GM18517 (cell line): ENCODE data around the gene C15orf61.
A peak's percentile ranks its signal among the peaks of the same experiment; 100 is the strongest.

Source experiments
- ATAC-seq: cut with Tn5 transposase; IDR thresholded peaks from one replicate; pipeline ENCODE4 v1.9.1; 2021; ENCODE audit warnings: mild to moderate bottlenecking, moderate library complexity; ENCODE audit not compliant: unreplicated experiment

Gene C15orf61

GRCh38 chr15:67521029-67521782, at the start of gene C15orf61:
Gene C15orf61 (plus strand): TSS chr15:67521131. CDS start chr15:67521249, 118 bp downstream.
- ATAC-seq = peak; percentile 69

- no peak for ATAC-seq
Observed at GRCh38 chr15:67472957-67473356, 48.0 kb upstream of the C15orf61 start.

- no peak for ATAC-seq
Observed at GRCh38 chr15:67474405-67475110, 46.4 kb upstream of the C15orf61 start.

GRCh38 chr15:67479781-67480505, 41.0 kb upstream of the C15orf61 start:
- ATAC-seq = no peak

GRCh38 chr15:67480741-67481140, 40.2 kb upstream of the C15orf61 start:
- no peak for ATAC-seq

GRCh38 chr15:67481680-67482079, 39.3 kb upstream of the C15orf61 start:
- no peak for ATAC-seq

- no peak for ATAC-seq
Observed at GRCh38 chr15:67495585-67495984, 25.3 kb upstream of the C15orf61 start.

- ATAC-seq = no peak
Observed at GRCh38 chr15:67501177-67501835, 19.6 kb upstream of the C15orf61 start.

- ATAC-seq = no peak
Observed at GRCh38 chr15:67501836-67502461, 19.0 kb upstream of the C15orf61 start.

- no peak for ATAC-seq
Observed at GRCh38 chr15:67504056-67504455, 16.9 kb upstream of the C15orf61 start.

- no peak for ATAC-seq
Observed at GRCh38 chr15:67504796-67505195, 16.1 kb upstream of the C15orf61 start.

- ATAC-seq = no peak
Observed at GRCh38 chr15:67505675-67506572, 15.0 kb upstream of the C15orf61 start.

- ATAC-seq = no peak
Observed at GRCh38 chr15:67506775-67507747, 13.9 kb upstream of the C15orf61 start.

- ATAC-seq = no peak
Observed at GRCh38 chr15:67508407-67508806, 12.5 kb upstream of the C15orf61 start.

GRCh38 chr15:67509918-67510317, 11.0 kb upstream of the C15orf61 start:
- ATAC-seq = no peak

- ATAC-seq = no peak
Observed at GRCh38 chr15:67510597-67511190, 10.2 kb upstream of the C15orf61 start.

GRCh38 chr15:67511606-67512005, 9.3 kb upstream of the C15orf61 start:
- no peak for ATAC-seq

- no peak for ATAC-seq
Observed at GRCh38 chr15:67512140-67512539, 8.8 kb upstream of the C15orf61 start.
